GM23338 (cell line): ENCODE results near the gene TMEM175.

Experiments
- CREB1 ChIP-seq: fragments of 250-450 bp; sonication (Bioruptor Pico); IDR thresholded peaks from 2 replicates; pipeline ENCODE4 v1.5.0; 2020; ENCODE audit warnings: low read depth, mild to moderate bottlenecking, moderate library complexity
- CTCF ChIP-seq, 2 experiments: fragments of 200-600 bp in 1 of 2; sonication (generic) in 1 of 2; conservative IDR thresholded peaks; 2 replicates each; pipeline versions ENCODE4 v1.5.1 to v1.6.1; 2016 to 2017; ENCODE audit warnings: antibody characterized with exemption in 2 of 2, low read depth in 2 of 2, mild to moderate bottlenecking in 2 of 2, moderate library complexity in 1 of 2
- ETS1 ChIP-seq: IDR thresholded peaks from 2 replicates; pipeline ENCODE4 v1.6.1; 2016; ENCODE audit warnings: antibody characterized with exemption
- EZH2 ChIP-seq: fragments of 200-600 bp; sonication (generic); IDR thresholded peaks from one replicate; pipeline ENCODE4 v1.8.0; 2017; ENCODE audit warnings: antibody characterized with exemption, mild to moderate bottlenecking, low read depth; ENCODE audit not compliant: unreplicated experiment
- EZH2phosphoT487 ChIP-seq: fragments of 200-600 bp; sonication (generic); IDR thresholded peaks from one replicate; pipeline ENCODE4 v1.8.1; 2018; ENCODE audit warnings: antibody characterized with exemption; ENCODE audit not compliant: unreplicated experiment
- JUNB ChIP-seq: IDR thresholded peaks from one replicate; pipeline ENCODE4 v1.6.1; 2016; ENCODE audit warnings: antibody characterized with exemption; ENCODE audit not compliant: unreplicated experiment
- NANOG ChIP-seq: IDR thresholded peaks from 2 replicates; pipeline ENCODE4 v1.6.1; 2016; ENCODE audit warnings: antibody characterized with exemption, borderline replicate concordance
- POLR2AphosphoS5 ChIP-seq: IDR thresholded peaks from 2 replicates; pipeline ENCODE4 v1.6.1; 2016; ENCODE audit warnings: antibody characterized with exemption, low read depth
- REST ChIP-seq: IDR thresholded peaks from one replicate; pipeline ENCODE4 v1.6.1; 2018; ENCODE audit warnings: antibody characterized with exemption; ENCODE audit not compliant: unreplicated experiment
- STAT1 ChIP-seq: IDR thresholded peaks from one replicate; pipeline ENCODE4 v1.6.1; 2016; ENCODE audit warnings: antibody characterized with exemption; ENCODE audit not compliant: unreplicated experiment

GRCh38 chr4:991451-992296 lies 59.4 kb downstream of the TMEM175 start:
- TF ChIP-seq EZH2phosphoT487 (no peak), REST (no peak), CREB1 (CRISPR knock-in tag) (no peak), CTCF (conservative IDR thresholded peaks at IDR 0.05; ENCODE audit: low read depth in 2 of 2) (no peak), POLR2AphosphoS5 (no peak), NANOG (no peak), EZH2 (no peak), STAT1 (no peak), ETS1 (no peak), JUNB (no peak)
